Activated naive CD4-positive, alpha-beta T cell treated with anti-CD3 and anti-CD28 coated beads, Interleukin-2, amount 50 U/mL, for 72 hours (primary cell): ENCODE results near the gene WLS. TPM values are rescaled to one million over a fixed set of nuclear protein-coding genes. Genes with fewer than 3 reads are reported as not detected.
"Not testable (repeated sequence)": the region's sequence is repeated elsewhere in the genome, so short reads cannot be mapped to it uniquely, and the experiment has no call there.

Experiments
- ATAC-seq, 2 donors: fragments of 150-1000 bp; cut with Tn5 transposase; 2 replicates each; pipeline ENCODE4 v1.10.0; 2021; ENCODE audit warnings: mild to moderate bottlenecking in 2 of 2, moderate library complexity in 2 of 2
- DNase-seq, 2 donors: peaks; one replicate each; pipeline ENCODE4 v3.0.0; 2021 to 2022; ENCODE audit warnings: low spot score in 2 of 2
- H3K27ac Mint-ChIP-seq, 2 donors: one replicate each; pipeline ENCODE4 v1.8.0; 2022; ENCODE audit warnings: mild to moderate bottlenecking in 2 of 2, mixed read lengths in 2 of 2
- H3K36me3 Mint-ChIP-seq, 2 donors: one replicate each; pipeline ENCODE4 v1.8.0; 2022; ENCODE audit warnings: mixed read lengths in 2 of 2
- H3K9me3 Mint-ChIP-seq, 2 donors: one replicate each; pipeline ENCODE4 v1.8.0; 2022; ENCODE audit warnings: mixed read lengths in 2 of 2
- total RNA-seq, 2 donors: library from RNA; stranded (reverse); gene quantifications; one replicate each; pipeline ENCODE4 v1.2.3, GENCODE V29; 2022

Gene WLS
- total RNA-seq, 2 donors from 2014 or later, result not detected

- DNase-seq, result no peak
- Mint-ChIP-seq H3K9me3 (no peaks in the 10 kb centered on the region), H3K27ac (no peak overlapping the region), H3K36me3 (no peaks in the 10 kb centered on the region)
- ATAC-seq, result no peak
Measured at GRCh38 chr1:68163220-68163619, 69.1 kb downstream of the WLS start.

GRCh38 chr1:68162761-68163160 is 69.6 kb downstream of the WLS start:
- H3K36me3 Mint-ChIP-seq, result no peaks in the 10 kb centered on the region
- no peak for DNase-seq
- no peaks in the 10 kb centered on the region for H3K9me3 Mint-ChIP-seq
- no peak for ATAC-seq
- H3K27ac Mint-ChIP-seq, result no peak overlapping the region

DNA sequence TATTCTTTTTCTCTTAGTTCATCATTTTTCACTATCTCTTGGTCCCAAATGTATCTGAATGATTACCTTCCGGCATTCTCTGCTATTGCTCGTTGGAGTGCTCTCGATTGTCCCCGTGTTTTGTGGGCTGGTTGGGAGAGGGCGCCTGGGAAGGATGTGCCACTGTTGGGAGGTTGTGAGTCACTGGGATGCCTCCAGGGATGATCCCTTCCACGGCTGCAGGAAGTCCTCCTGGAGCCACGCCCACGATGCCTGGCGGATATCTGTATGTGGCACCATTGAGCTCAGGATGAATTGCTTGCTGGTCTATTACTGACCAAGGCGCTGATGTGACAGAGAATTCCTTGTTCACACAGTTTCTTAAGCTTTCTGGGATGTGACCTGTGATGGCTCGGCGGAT is 70.7 kb downstream of the WLS start:
- DNase-seq, H3K27ac Mint-ChIP-seq, H3K36me3 Mint-ChIP-seq, H3K9me3 Mint-ChIP-seq, ATAC-seq: not testable (repeated sequence)

- H3K27ac Mint-ChIP-seq, ATAC-seq, H3K9me3 Mint-ChIP-seq, DNase-seq, H3K36me3 Mint-ChIP-seq: not testable (repeated sequence)
Measured at GRCh38 chr1:68160935-68161334, 71.4 kb downstream of the WLS start.

GRCh38 chr1:68160021-68160420 is 72.3 kb downstream of the WLS start:
- DNase-seq, result no peak
- H3K36me3 Mint-ChIP-seq, result no peaks in the 10 kb centered on the region
- H3K27ac Mint-ChIP-seq, result no peak overlapping the region
- no peak for ATAC-seq
- no peaks in the 10 kb centered on the region for H3K9me3 Mint-ChIP-seq

DNA sequence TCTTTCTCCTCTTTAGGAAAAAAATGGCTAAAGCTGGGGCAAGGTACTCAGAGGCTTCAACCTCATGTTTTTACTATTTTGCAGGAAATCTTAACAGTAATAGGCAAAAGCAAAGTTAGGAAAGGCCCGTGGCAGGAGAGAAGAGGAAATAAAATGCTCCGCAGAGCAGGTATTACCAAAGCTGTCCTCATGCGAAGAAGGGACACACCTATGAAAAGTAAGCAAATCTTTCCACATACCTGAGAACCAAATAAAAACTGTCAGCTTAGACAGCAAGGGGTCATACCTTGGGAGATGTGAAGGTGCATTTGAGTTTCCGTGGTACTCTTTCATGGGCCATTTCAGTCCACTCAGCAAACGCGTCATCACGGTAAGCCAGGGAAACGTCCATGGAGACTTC is 73.5 kb downstream of the WLS start:
- no peak for DNase-seq
- Mint-ChIP-seq H3K27ac (no peak overlapping the region), H3K9me3 (no peaks in the 10 kb centered on the region), H3K36me3 (no peaks in the 10 kb centered on the region)
- no peak for ATAC-seq

DNA sequence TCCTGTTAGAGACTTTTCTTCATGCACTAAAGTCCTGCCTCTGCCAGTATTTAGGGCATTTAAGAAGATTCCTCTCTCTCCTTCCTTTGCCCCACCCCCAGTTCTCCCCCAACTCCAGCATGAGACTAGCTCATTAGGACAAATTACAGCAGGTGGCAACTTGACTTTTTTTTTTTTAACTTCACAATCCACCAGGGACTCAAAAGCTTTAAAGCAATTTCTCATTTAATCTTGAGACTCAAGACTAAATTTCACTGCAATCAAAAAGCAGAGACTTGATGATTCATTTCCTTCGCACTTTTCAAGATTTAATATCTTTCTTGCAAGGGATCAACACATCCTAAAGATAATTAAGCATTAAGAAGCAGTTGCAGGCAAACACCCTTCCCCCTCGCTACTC is 74.9 kb downstream of the WLS start:
- Mint-ChIP-seq H3K36me3 (no peaks in the 10 kb centered on the region), H3K27ac (no peak overlapping the region), H3K9me3 (no peaks in the 10 kb centered on the region)
- DNase-seq, result no peak
- no peak for ATAC-seq

GRCh38 chr1:68151690-68152089 is 80.6 kb downstream of the WLS start:
- H3K27ac Mint-ChIP-seq, result no peak overlapping the region
- DNase-seq (no peak), ATAC-seq (no peak)
- H3K9me3 Mint-ChIP-seq, result no peaks in the 10 kb centered on the region
- H3K36me3 Mint-ChIP-seq, result no peaks in the 10 kb centered on the region

DNA sequence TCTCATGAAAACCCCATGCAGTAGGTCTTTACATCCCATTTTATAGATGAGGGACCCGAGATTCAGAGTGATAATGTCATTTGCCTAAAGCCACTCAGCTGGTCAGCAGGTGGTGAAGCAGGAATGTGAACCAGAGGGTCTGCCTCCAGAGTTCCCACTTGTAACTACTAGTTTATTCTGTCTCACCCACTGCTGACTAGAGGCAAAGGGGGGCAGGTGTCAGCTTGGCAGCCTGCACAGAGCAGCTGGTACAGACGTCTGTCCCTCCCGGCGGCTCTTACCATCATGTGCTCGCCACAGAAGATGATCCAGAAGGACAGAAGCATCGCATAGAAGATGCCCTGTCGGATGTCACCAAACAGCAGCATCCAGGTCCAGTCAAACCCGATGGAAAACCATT is 82.4 kb downstream of the WLS start:
- H3K27ac Mint-ChIP-seq, result no peak overlapping the region
- H3K9me3 Mint-ChIP-seq, result no peaks in the 10 kb centered on the region
- no peaks in the 10 kb centered on the region for H3K36me3 Mint-ChIP-seq
- DNase-seq (no peak), ATAC-seq (no peak)

- Mint-ChIP-seq H3K36me3 (no peaks in the 10 kb centered on the region), H3K27ac (no peak overlapping the region), H3K9me3 (no peaks in the 10 kb centered on the region)
- DNase-seq, result no peak
- no peak for ATAC-seq
Measured at GRCh38 chr1:68149110-68149798, 83.1 kb downstream of the WLS start.

DNA sequence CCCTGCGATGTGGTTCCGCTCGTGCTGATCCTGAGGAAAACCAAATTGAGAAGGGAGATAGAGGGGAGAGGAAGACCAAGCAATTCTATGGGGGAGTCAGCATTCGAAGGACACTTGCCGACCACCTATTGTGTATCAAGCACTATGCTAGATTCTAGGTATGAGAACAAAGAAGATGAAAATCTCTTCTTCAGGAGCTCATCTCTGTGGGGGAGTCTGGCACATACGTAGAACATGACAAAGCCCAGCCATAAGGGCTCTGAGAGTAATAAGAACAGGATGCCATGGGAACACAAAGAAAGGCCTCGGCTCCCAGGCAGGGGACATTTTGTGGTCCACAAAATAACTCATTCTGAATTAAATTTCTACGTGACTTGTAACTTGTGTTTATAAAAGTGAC is 83.7 kb downstream of the WLS start:
- ATAC-seq (no peak), DNase-seq (no peak)
- no peak overlapping the region for H3K27ac Mint-ChIP-seq
- no peaks in the 10 kb centered on the region for H3K9me3 Mint-ChIP-seq
- no peaks in the 10 kb centered on the region for H3K36me3 Mint-ChIP-seq

- ATAC-seq (no peak), DNase-seq (no peak)
- Mint-ChIP-seq H3K27ac (no peak overlapping the region), H3K36me3 (no peaks in the 10 kb centered on the region), H3K9me3 (no peaks in the 10 kb centered on the region)
Measured at GRCh38 chr1:68147534-68148171, 84.7 kb downstream of the WLS start.

DNA sequence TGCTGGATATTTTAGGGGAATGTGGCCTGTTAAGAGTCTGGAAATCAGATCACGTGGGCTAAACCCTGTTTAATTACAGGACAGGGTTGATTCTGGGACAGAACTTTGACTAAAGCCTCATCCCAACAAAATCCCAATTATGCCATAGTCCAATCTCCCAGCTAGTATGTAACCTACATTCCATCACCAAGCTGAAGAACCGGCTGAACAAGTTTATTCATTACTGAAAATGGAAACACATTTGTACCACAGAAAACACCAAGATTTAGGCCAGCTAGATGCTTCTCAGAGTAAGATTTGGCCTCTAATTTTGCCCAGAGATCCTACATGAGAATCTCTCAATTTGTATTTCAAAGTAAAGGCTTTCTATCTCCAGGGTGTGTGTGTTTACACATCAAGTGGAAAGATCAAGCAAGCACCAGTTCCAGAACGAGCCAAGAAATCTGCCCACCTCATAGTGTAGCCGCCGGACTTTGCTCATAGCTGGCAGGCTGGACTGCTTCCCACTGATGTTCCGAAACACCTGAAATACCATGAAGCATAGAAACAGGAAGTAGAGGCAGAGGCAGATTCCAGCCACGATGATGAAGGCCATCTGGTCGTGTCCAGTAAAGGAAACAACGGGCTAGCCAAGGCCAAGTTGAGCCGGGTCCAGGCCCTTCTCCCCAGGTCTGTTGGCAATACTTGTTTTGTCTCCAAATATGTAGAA is 86.8 kb downstream of the WLS start:
- no peaks in the 10 kb centered on the region for H3K36me3 Mint-ChIP-seq
- no peak overlapping the region for H3K27ac Mint-ChIP-seq
- DNase-seq (no peak), ATAC-seq (no peak)
- no peaks in the 10 kb centered on the region for H3K9me3 Mint-ChIP-seq

DNA sequence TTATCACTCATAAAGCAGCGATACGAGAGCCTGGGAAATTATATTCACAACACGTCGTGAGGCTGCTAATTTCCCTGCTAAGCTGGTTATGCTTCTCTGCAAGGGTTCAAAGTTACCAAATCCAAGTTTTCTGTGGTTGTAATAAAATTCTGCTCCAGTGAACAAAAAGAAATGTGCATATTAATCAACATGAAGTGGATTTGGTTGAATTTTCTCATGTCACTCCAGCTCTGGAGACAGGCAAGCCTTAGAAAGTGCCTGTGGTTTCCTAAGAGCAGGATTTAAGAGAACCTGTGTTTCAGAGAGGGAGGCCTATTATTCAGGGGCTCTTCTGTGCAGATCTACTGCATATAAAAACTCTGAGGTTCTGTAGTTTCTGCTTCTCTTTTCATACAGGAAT is 87.5 kb downstream of the WLS start:
- H3K27ac Mint-ChIP-seq, result no peak overlapping the region
- DNase-seq (no peak), ATAC-seq (no peak)
- no peaks in the 10 kb centered on the region for H3K9me3 Mint-ChIP-seq
- no peaks in the 10 kb centered on the region for H3K36me3 Mint-ChIP-seq

GRCh38 chr1:68143633-68144032 is 88.7 kb downstream of the WLS start:
- Mint-ChIP-seq H3K27ac (no peak overlapping the region), H3K36me3 (no peaks in the 10 kb centered on the region), H3K9me3 (no peaks in the 10 kb centered on the region)
- ATAC-seq (no peak), DNase-seq (no peak)

- no peak overlapping the region for H3K27ac Mint-ChIP-seq
- H3K36me3 Mint-ChIP-seq, result no peaks in the 10 kb centered on the region
- DNase-seq, result no peak
- H3K9me3 Mint-ChIP-seq, result no peaks in the 10 kb centered on the region
- no peak for ATAC-seq
Measured at GRCh38 chr1:68142461-68142860, 89.9 kb downstream of the WLS start.

- Mint-ChIP-seq H3K9me3 (no peaks in the 10 kb centered on the region), H3K27ac (no peak overlapping the region), H3K36me3 (no peaks in the 10 kb centered on the region)
- no peak for ATAC-seq
- no peak for DNase-seq
Measured at GRCh38 chr1:68142036-68142435, 90.3 kb downstream of the WLS start.
